Thoracic aorta (tissue), 2 donors: ENCODE results near the gene ADPRHL1. TPM values are rescaled to one million over a fixed set of nuclear protein-coding genes. Genes with fewer than 3 reads are reported as not detected.
"Not testable (repeated sequence)": the region's sequence is repeated elsewhere in the genome, so short reads cannot be mapped to it uniquely, and the experiment has no call there.

Experiments used
- ATAC-seq: fragments of 150-250 bp; one replicate; pipeline ENCODE4 v1.8.0; 2017; ENCODE audit warnings: low read depth; ENCODE audit not compliant: insufficient number of reproducible peaks, low FRiP score
- DNase-seq: peaks from one replicate; pipeline ENCODE4 v3.0.0-alpha.2; 2020; ENCODE audit warnings: low spot score
- H3K27ac ChIP-seq, 2 donors: fragments of 200-600 bp; sonication (generic); 1 replicate in 1 of 2; 2 replicates in 1 of 2; pipeline ENCODE4 v1.5.1; 2016; ENCODE audit warnings: mild to moderate bottlenecking in 2 of 2, moderate library complexity in 2 of 2
- H3K27me3 ChIP-seq: fragments of 200-600 bp; sonication (generic); replicated peaks from 2 replicates; pipeline ENCODE4 v1.6.0; 2016; ENCODE audit warnings: mild to moderate bottlenecking; ENCODE audit not compliant: insufficient read depth
- H3K36me3 ChIP-seq: fragments of 200-600 bp; sonication (generic); one replicate; pipeline ENCODE4 v1.5.1; 2016
- H3K4me1 ChIP-seq, 2 donors: fragments of 200-600 bp; sonication (generic); 1 replicate in 1 of 2; 2 replicates in 1 of 2; pipeline versions ENCODE4 v1.5.1 to v1.6.0; 2016; ENCODE audit warnings: low read depth in 2 of 2, mild to moderate bottlenecking in 1 of 2; ENCODE audit not compliant: control insufficient read depth in 1 of 2
- H3K4me3 ChIP-seq: fragments of 200-600 bp; sonication (generic); 2 replicates; pipeline ENCODE4 v1.5.1; 2016; ENCODE audit warnings: mild to moderate bottlenecking
- H3K9me3 ChIP-seq: fragments of 200-600 bp; sonication (generic); 2 replicates; pipeline ENCODE4 v1.5.1; 2016
- CTCF ChIP-seq: fragments of 200-600 bp; sonication (generic); IDR thresholded peaks from one replicate; pipeline ENCODE4 v1.5.1; 2019; ENCODE audit warnings: antibody characterized with exemption
- total RNA-seq, 2 donors: library from RNA; depleted of rRNA; stranded (reverse); fragments of >200 nt; gene quantifications; one replicate each; pipeline versions ENCODE4 v1.1.0 to v1.2.3, GENCODE V29; 2016

Gene ADPRHL1
- total RNA-seq, 2 donors from 2014 or later = 11.8 to 12.6 TPM

GRCh38 chr13:113474179-113474578 is 20.9 kb upstream of the ADPRHL1 start:
- TF ChIP-seq CTCF = no peak
- Histone ChIP-seq H3K27me3 (no peaks in the 10 kb centered on the region), H3K27ac (no peak overlapping the region), H3K4me3 (no peak overlapping the region), H3K4me1 (no peaks in the 10 kb centered on the region), H3K36me3 (peaks cover 9% of the 10 kb centered on the region), H3K9me3 (no peaks in the 10 kb centered on the region)
- ATAC-seq (no peak), DNase-seq (no peak)

GRCh38 chr13:113472355-113473025 is 19.2 kb upstream of the ADPRHL1 start:
- no peak for ATAC-seq
- no peaks in the 10 kb centered on the region for H3K27me3 ChIP-seq
- DNase-seq = no peak
- no peak overlapping the region for H3K4me3 ChIP-seq
- TF ChIP-seq CTCF = no peak
- peaks cover 7% of the 10 kb centered on the region for H3K36me3 ChIP-seq
- no peaks in the 10 kb centered on the region for H3K9me3 ChIP-seq
- H3K4me1 ChIP-seq = no peaks in the 10 kb centered on the region
- no peak overlapping the region for H3K27ac ChIP-seq

- no peak for ATAC-seq
- DNase-seq = no peak
- H3K27ac ChIP-seq = no peak overlapping the region
Observed at GRCh38 chr13:113471844-113472243, 18.6 kb upstream of the ADPRHL1 start.

GRCh38 chr13:113470635-113471163 is 17.4 kb upstream of the ADPRHL1 start:
- not testable (repeated sequence) for H3K4me1 ChIP-seq, H3K36me3 ChIP-seq, H3K9me3 ChIP-seq, DNase-seq, ATAC-seq, H3K27me3 ChIP-seq, H3K27ac ChIP-seq, H3K4me3 ChIP-seq

More at GRCh38 chr13:113471844-113472243, 18.6 kb upstream of the ADPRHL1 start:
- no peaks in the 10 kb centered on the region for H3K4me1 ChIP-seq
- H3K9me3 ChIP-seq = no peaks in the 10 kb centered on the region
- H3K27me3 ChIP-seq = no peaks in the 10 kb centered on the region
- H3K36me3 ChIP-seq = peaks cover 8% of the 10 kb centered on the region
- H3K4me3 ChIP-seq = no peak overlapping the region
- TF ChIP-seq CTCF = no peak

- ATAC-seq (no peak), DNase-seq (no peak)
- H3K4me1 ChIP-seq = no peaks in the 10 kb centered on the region
- H3K27me3 ChIP-seq = no peaks in the 10 kb centered on the region
- no peak for TF ChIP-seq CTCF
- peaks cover 5% of the 10 kb centered on the region for H3K36me3 ChIP-seq
- no peak overlapping the region for H3K27ac ChIP-seq
- no peaks in the 10 kb centered on the region for H3K9me3 ChIP-seq
- no peak overlapping the region for H3K4me3 ChIP-seq
Observed at GRCh38 chr13:113470073-113470472, 16.8 kb upstream of the ADPRHL1 start.
